Hematopoietic multipotent progenitor cell treated with erythropoietin and hydrocortisone succinate and interleukin-3 and kit ligand, for 6 days (in vitro differentiated cells): ENCODE results near the gene GNLY.

Source experiments
- DNase-seq: peaks from one replicate; pipeline ENCODE4 v3.0.0-alpha.2; 2015

GNLY gene

GRCh38 chr2:85730686-85731230 is 36.6 kb downstream of the GNLY start:
- DNase-seq: no peak

GRCh38 chr2:85731606-85732005 is 37.4 kb downstream of the GNLY start:
- DNase-seq: no peak

DNA sequence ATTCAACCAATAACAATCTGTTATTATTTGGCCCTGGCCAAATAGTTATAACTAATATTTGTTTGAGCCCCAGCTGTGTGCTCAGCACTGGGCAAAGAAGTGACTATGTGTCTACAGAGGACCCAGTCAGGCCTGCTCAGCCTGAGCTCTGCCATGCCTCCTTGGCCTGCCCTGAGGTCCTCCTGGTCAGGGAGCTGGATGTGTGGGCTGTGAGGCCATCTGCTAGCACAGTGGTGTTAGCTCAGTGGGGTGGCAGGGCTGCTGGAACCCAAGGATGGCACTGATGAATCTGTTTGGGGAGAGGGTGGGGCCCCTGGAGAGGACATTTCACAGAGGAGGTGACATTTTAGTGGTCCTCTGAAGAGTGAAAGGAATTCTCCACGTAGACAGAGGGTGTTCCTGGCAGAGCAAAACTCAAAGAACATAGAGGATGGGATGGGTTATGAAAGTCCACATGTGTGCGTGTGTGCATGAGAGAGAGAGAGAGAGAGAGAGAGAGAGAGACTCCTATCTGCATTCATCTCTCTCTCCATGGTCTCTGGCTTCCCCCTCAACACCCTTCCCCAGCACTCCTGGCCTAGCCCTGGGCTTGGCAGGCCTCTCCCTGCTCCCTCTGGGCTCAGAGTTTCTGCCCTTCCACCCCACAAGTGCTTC is 38.4 kb downstream of the GNLY start:
- no peak for DNase-seq

GRCh38 chr2:85733121-85733960 is 39.2 kb downstream of the GNLY start:
- DNase-seq: no peak

- DNase-seq: no peak
Observed at GRCh38 chr2:85734015-85734414, 39.9 kb downstream of the GNLY start.

DNA sequence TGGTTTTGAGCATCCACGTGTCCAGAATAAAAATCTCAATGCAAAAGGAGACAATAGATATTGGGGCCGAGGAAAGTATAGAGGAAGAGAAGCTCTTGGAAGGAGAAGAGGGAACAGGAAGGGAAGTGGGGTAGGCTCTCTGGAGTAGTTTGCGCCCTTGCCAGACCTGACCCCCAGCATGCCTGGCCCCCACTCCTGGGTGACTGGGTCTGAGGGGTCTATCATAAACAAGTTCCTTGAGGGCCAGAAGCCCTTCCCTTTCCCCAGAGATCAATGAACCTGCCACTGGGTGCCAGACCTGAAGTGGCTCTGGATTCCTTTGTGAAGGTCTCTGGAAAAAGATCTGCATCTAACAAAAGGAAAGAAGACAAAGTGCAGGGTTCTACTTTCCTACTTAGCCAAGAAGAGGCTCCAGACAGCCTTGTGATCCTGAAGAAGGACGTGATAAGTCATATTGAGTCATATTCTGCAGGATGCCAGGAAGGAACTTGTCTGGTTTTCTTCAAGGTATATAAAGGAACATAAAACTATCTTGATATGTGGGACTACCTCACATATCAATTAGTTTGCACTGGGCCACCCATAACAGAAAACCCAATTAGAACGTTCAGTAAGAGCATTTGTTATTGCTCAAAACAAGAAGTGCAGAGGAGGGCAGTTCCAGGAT is 40.9 kb downstream of the GNLY start:
- no peak for DNase-seq

- no peak for DNase-seq
Observed at GRCh38 chr2:85735691-85736090, 41.5 kb downstream of the GNLY start.

GRCh38 chr2:85736456-85737355 is 42.5 kb downstream of the GNLY start:
- no peak for DNase-seq

DNA sequence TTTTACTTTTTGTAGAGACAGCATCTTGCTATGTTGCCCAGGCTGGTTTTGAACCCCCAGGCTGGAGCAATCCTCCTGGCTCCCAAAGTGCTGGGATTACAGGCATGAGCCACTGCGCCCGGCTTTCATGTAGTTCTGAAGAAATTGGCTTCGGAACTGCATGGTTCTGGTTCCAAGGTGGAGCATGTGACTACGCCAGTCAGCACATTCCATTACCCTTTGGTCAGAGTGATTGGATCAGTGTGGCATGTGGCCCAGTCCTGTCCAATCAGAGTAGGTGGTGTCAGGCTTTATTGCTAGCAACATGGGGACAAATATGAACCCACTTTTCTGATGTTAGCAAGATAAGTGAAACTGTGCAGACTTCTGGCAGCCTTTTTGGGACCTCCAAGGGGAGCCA is 43.3 kb downstream of the GNLY start:
- DNase-seq: no peak

DNA sequence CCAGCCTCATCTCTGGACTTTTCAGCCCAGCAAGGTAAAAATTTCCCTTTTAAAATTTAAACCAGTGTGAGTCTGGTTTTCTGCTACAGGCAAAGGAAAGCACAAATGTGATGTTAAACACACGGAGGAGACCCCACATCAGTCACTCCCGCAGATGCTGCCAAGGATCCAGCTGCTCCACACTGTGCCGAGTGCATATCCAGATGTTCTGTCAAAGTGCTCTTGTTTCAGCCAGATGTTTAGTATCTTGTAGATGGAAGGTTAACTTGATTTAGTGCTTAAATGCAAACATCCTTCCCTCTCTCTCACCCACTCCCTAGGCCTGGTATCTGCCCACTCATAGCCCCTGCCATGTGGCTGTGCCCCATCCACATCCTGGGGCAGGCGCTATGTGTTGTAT is 43.8 kb downstream of the GNLY start:
- no peak for DNase-seq

GRCh38 chr2:85740193-85740592 is 46.0 kb downstream of the GNLY start:
- no peak for DNase-seq

- DNase-seq: no peak
Observed at GRCh38 chr2:85741211-85741832, 47.2 kb downstream of the GNLY start.

DNA sequence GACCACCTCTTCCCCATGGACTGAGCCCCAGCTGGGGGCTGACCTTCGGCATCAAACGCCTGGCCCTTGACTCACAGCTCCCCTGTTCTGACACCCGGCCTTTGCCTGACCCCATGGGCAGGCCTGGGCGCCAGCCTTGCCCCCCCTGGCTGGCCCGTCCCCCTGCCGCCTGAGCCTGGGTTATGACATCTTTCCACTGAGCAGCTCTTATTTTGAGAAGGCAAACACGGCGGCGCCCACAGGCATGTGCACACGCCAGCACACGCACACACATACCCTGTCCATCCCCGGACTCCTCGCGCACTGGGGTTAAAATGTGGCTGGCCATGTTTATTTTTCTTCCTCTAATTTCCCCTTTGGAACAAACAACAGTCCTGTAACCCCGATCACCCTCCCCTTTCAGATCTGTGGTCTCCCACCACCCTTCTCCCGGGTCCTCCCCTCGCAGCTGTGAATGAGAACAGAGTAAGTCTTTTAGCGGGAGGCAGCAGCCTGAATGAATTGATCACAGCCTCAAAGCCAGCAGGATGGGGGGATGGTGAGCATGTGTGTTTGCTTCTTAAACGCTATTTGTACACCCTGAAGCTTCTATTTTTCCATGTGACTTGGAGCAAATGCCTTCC is 47.8 kb downstream of the GNLY start:
- DNase-seq: no peak

DNA sequence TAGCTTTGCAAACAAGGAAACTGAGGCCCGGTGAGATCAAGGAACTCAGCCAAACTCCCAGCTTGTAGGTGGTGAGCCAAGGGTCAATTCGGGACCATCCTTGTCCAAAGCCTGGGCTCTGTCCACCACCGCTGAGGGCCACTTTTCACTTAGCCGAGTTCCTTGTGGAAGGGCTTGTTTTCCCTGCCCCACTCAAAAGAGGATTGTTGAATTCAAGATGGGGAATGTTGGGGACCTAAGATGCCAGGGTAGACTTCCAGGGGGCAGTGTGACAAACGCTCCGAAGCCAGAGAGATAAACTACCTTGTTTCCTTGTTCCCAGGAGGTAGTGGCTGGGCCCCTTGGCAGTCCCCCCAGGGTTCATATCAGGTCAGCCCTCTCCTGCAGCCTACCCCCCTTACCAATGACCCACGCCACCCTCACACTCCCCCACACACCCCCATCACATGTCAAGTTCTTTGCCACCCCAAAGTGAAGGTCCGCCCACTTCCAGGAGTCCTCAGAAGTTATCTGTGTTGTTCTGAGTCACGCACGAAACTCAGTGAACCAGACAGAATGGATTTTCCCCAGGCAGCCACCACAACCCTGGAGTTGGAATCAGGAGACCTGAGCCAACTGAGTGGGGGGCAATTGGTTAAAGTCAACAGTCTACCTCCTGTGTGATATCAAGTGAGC is 49.3 kb downstream of the GNLY start:
- DNase-seq: no peak

DNA sequence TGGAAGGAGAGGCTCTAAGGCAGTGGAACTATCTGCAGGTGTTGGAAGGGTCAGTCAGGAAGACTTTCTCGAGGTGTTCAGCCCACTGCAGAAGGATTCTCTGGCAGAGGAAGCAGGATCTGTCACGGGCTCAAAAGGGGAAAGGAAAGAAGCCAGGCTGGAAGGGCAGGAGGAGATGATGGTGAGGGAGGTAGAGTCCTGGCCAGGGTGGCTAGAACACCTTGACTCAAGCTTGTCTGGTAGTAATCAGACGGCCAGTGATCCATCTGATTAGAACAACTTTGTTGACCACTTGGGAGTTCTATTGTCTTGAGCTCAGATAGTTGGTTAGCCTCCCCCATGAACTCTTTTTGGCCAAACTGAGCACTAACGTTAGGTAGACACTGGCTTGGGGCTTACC is 49.9 kb downstream of the GNLY start:
- no peak for DNase-seq

DNA sequence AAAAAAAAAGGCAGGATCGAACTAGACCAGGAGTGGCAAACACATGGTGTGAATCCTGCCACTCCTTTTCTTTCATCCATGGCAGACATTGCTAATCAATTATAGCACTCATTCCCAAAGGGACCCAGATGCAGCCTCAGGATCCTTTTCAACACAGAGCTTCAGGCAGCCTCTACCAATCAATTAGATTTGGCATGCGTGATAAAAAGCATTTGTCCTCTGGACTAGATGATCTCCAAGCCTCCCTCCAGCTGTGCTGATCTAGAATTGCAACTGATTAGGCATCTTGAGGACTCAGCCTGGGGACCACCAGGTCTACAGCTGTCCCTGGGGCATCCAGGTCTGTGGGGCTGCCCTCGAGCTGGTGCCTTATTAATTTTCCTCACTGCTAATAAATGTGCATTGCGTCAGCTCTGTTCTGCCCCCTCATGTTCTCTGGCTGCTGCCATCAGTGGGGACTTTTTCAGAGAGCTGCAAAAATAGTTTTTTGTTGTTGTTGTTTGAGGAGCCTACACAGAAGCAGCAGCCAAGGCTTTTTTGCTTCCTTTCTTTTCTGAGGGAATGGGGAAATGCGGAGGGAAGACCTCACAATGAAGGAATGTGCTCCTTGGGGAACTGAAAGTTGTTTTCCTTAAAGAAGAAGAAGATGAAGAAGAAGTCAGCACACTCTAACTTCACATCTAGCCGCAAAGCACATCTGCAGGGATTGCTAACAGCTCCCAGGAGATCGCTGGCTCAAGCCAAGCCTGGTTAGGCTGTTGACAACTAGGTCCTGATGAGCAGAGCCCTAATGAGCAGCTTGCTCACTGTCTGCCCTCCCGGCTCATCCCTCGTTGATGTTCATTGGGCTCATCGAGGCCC is 50.8 kb downstream of the GNLY start:
- DNase-seq: no peak

GRCh38 chr2:85745619-85746018 is 51.5 kb downstream of the GNLY start:
- DNase-seq: no peak

- DNase-seq: no peak
Observed at GRCh38 chr2:85746321-85747004, 52.3 kb downstream of the GNLY start.

- no peak for DNase-seq
Observed at GRCh38 chr2:85747441-85747840, 53.3 kb downstream of the GNLY start.
